Heart right ventricle (tissue), 16 donors: ENCODE data around the gene BMP2. TPM values are rescaled to one million over a fixed set of nuclear protein-coding genes. Genes with fewer than 3 reads are reported as not detected.

Source experiments
- ATAC-seq, 8 donors: fragments of 200-7000 bp; cut with Tn5 transposase; one replicate each; pipeline ENCODE4 v1.9.1; 2020; ENCODE audit warnings: mild to moderate bottlenecking in 8 of 8, moderate library complexity in 8 of 8, moderate number of reproducible peaks in 1 of 8
- DNase-seq, 2 donors: peaks; one replicate each; pipeline ENCODE4 v3.0.0-alpha.2; 2020
- H3K27ac ChIP-seq, 10 donors: fragments of 200-600 bp; sonication (generic) in 2 of 10; one replicate each; pipeline versions ENCODE4 v1.5.0 to v1.8.0; 2020 to 2022; ENCODE audit warnings: mild to moderate bottlenecking in 3 of 10
- H3K27me3 ChIP-seq, 7 donors: fragments of 200-600 bp; one replicate each; pipeline ENCODE4 v1.8.0; 2021 to 2022; ENCODE audit warnings: mild to moderate bottlenecking in 2 of 7
- H3K36me3 ChIP-seq, 9 donors: fragments of 200-600 bp; sonication (generic) in 1 of 9; one replicate each; pipeline versions ENCODE4 v1.5.0 to v1.8.0; 2020 to 2022; ENCODE audit warnings: mild to moderate bottlenecking in 2 of 9
- H3K4me1 ChIP-seq, 9 donors: fragments of 200-600 bp; sonication (generic) in 1 of 9; one replicate each; pipeline versions ENCODE4 v1.5.0 to v1.8.0; 2020 to 2022; ENCODE audit warnings: mild to moderate bottlenecking in 4 of 9
- H3K4me3 ChIP-seq, 10 donors: fragments of 200-600 bp; sonication (generic) in 2 of 10; one replicate each; pipeline versions ENCODE4 v1.5.0 to v1.8.0; 2020 to 2022; ENCODE audit warnings: mild to moderate bottlenecking in 7 of 10, moderate library complexity in 2 of 10
- H3K9me3 ChIP-seq, 11 donors: fragments of 200-600 bp in 10 of 11; sonication (generic) in 2 of 11; one replicate each; pipeline versions ENCODE4 v1.5.0 to v1.8.0; 2013 to 2022; ENCODE audit warnings: mild to moderate bottlenecking in 2 of 11, control low read depth in 1 of 11, moderate library complexity in 1 of 11
- CTCF ChIP-seq, 9 donors: fragments of 200-600 bp; sonication (generic) in 2 of 9; IDR thresholded peaks; one replicate each; pipeline versions ENCODE4 v1.5.0 to v1.8.0; 2021 to 2022; ENCODE audit warnings: antibody characterized with exemption in 9 of 9, mild to moderate bottlenecking in 5 of 9, moderate library complexity in 1 of 9
- WGBS, 2 donors: extraction: QIAGEN DNeasy Blood & Tissue Kit; methylation state at CpG; one replicate each; pipeline ENCODE4 v1.1.7; 2013; ENCODE audit warnings: inconsistent platforms in 1 of 2; 5-methylcytosine and 5-hydroxymethylcytosine counted together
- intact Hi-C, 10 donors: fragments of 100-400 bp; cut with DNase I; formaldehyde crosslinking; loops; one replicate each; pipeline versions ENCODE4 v1.11.1 to v1.14.2; 2022
- polyA plus RNA-seq, 2 donors: library from polyadenylated mRNA; stranded (reverse); fragments of 200-250 nt; gene quantifications; one replicate each; pipeline ENCODE4 v1.2.3, GENCODE V29; 2013
- total RNA-seq, 10 donors: library from RNA; stranded (reverse); fragmentation: NEBNext Ultra II Directional in 3 of 10; extraction: Animal tissue kit (Norgen Biotek cat#: 25700) in 3 of 10; gene quantifications; one replicate each; pipeline versions ENCODE4 v1.2.1 to v1.2.4, GENCODE V29; 2021 to 2023
- donor health status: Arrhythmogenic right ventricular cardiomyopathy.
- donor health status: ischemic (EF 13 %, LVEDD 7.1; RV severe dilation, severe dysfunction).
- donor health status: healthy with polysubstance abuse.
- donor health status: DM: no; HTN: yes; CAD: no.
- donor health status: DM: no; HTN: no; CAD: no.
- donor health status: ischemic (EF 25% LVEDD 6.9; RV normal size, moderate dysfunction).
- donor health status: ischemic (EF 25% LVEDD 5.7; RV mildly dilated, moderate dysfunction).
- donor health status: healthy.
- donor health status: DM: yes; HTN: yes; CAD: no.
- donor health status: Ischemic cardiomyopathy.
- donor health status: ischemic (EF 35%, LVEDD 5.7; RV mildly dilated, moderate dysfunction).
- donor health status: nonischemic (EF 11% LVEDD 7.7; RV severe dilation, severe dysfunction).
- donor health status: DM: yes; HTN: yes; CAD: no.
- donor health status: PGD.
- donor health status: ischemic (EF 29% LVEDD 5.4; RV normal size, mild dysfunction).
- donor health status: nonischemic (EF 23%, LVEDD 6.1; RV moderate dilation, normal function).

BMP2 gene
- total and polyA plus RNA-seq, 12 donors = 0.89 to 3.1 (median 2.2) TPM

GRCh38 chr20:6764619-6765018, 2.9 kb upstream of the BMP2 start:
- WGBS, 2 donors = 95 to 96% methylated on average over 2 of the region's 2 CpGs

GRCh38 chr20:6765469-6766058, 1.9 kb upstream of the BMP2 start:
- Histone ChIP-seq H3K4me1 (peaks cover 0 to 28% (median 17%) of the 10 kb centered on the region in 9 donors), H3K36me3 (no peaks in the 10 kb centered on the region), H3K27ac (no peak overlapping the region), H3K9me3 (no peaks in the 10 kb centered on the region), H3K27me3 (peaks cover 0 to 42% (median 7%) of the 10 kb centered on the region in 7 donors), H3K4me3 (no peak overlapping the region)
- peak; percentile 46 to 77 (median 65) for TF ChIP-seq CTCF (IDR thresholded peaks at IDR 0.05)
- intact Hi-C loops = loop anchor here in 7 of 10 donors (2.0 to 10.0 kb wide), 10 partner anchors 121 to 1099 kb away; no protein-coding TSS in a partner anchor
- ATAC-seq = no peak
- 10 to 13% methylated on average over 6 of the region's 6 CpGs for WGBS, 2 donors
- DNase-seq = no peak

More at GRCh38 chr20:6764619-6765018, 2.9 kb upstream of the BMP2 start:
- no peak for DNase-seq
- intact Hi-C loops = loop anchor here in 7 of 10 donors (5.0 to 10.0 kb wide), 9 partner anchors 120 to 1100 kb away; no protein-coding TSS in a partner anchor
- no peak for TF ChIP-seq CTCF (IDR thresholded peaks at IDR 0.05)
- no peak for ATAC-seq
- Histone ChIP-seq H3K27ac (no peak overlapping the region), H3K9me3 (no peaks in the 10 kb centered on the region), H3K4me3 (no peak overlapping the region), H3K36me3 (no peaks in the 10 kb centered on the region), H3K27me3 (peaks cover 0 to 32% (median 6%) of the 10 kb centered on the region in 7 donors), H3K4me1 (peaks cover 0 to 20% (median 13%) of the 10 kb centered on the region in 9 donors)

GRCh38 chr20:6766433-6766832, 1.1 kb upstream of the BMP2 start:
- 89 to 90% methylated on average over 9 of the region's 9 CpGs for WGBS, 2 donors
- no peaks in the 10 kb centered on the region for H3K36me3 ChIP-seq
- peak overlapping the region in 1 of 10 donors; percentile 64 for H3K27ac ChIP-seq
- no peaks in the 10 kb centered on the region for H3K9me3 ChIP-seq
- peak overlapping the region in 1 of 10 donors; percentile 84 for H3K4me3 ChIP-seq
- ATAC-seq (no peak), DNase-seq (no peak)
- intact Hi-C loops = loop anchor here in 7 of 10 donors (2.0 to 10.0 kb wide), 10 partner anchors 122 to 1098 kb away; no protein-coding TSS in a partner anchor
- H3K4me1 ChIP-seq = peaks cover 0 to 31% (median 17%) of the 10 kb centered on the region in 9 donors
- H3K27me3 ChIP-seq = peaks cover 0 to 49% (median 4%) of the 10 kb centered on the region in 7 donors
- no peak for TF ChIP-seq CTCF (IDR thresholded peaks at IDR 0.05)

GRCh38 chr20:6767126-6767535, 355 bp upstream of the BMP2 start:
- Histone ChIP-seq H3K4me3 (peak overlapping the region in 9 of 10 donors; percentile 32 to 86 (median 78)), H3K27me3 (peaks cover 0 to 56% (median 0%) of the 10 kb centered on the region in 7 donors), H3K36me3 (no peaks in the 10 kb centered on the region), H3K9me3 (no peaks in the 10 kb centered on the region), H3K27ac (peak overlapping the region in 7 of 10 donors; percentile 17 to 64 (median 49)), H3K4me1 (peaks cover 0 to 31% (median 17%) of the 10 kb centered on the region in 9 donors)
- DNase-seq = no peak
- WGBS, 2 donors = 3 to 5% methylated on average over 25 to 26 of the region's 26 CpGs
- intact Hi-C loops = loop anchor here in 7 of 10 donors (1.0 to 10.0 kb wide), 11 partner anchors 122 to 1098 kb away; no protein-coding TSS in a partner anchor
- no peak for ATAC-seq
- peak in 1 of 9 donors; percentile 5 for TF ChIP-seq CTCF (IDR thresholded peaks at IDR 0.05)
